ENCODE results near the gene ST6GALNAC2.

- TF ChIP-seq CTCF (conservative IDR thresholded peaks at IDR 0.05; ENCODE audit: low read length) = no peak
- TF ChIP-seq EZH2phosphoT487 (IDR thresholded peaks at IDR 0.05; ENCODE audit: borderline replicate concordance) = no peak
These were observed 14.7 kb downstream of the ST6GALNAC2 start for GRCh38 chr17:76570877-76571471.

All from Loucy (cell line).